HG03280 (cell line): ENCODE measurements around the gene RANBP1.

Experiments used
- ATAC-seq: cut with Tn5 transposase; IDR thresholded peaks from one replicate; pipeline ENCODE4 v1.9.1; 2021; ENCODE audit warnings: mild to moderate bottlenecking, moderate library complexity; ENCODE audit not compliant: unreplicated experiment

RANBP1 gene

GRCh38 chr22:20087319-20088262, 28.3 kb upstream of the RANBP1 start:
- ATAC-seq = no peak

- ATAC-seq = no peak
Measured at GRCh38 chr22:20088263-20088648, 27.6 kb upstream of the RANBP1 start.

GRCh38 chr22:20089226-20089976, 26.5 kb upstream of the RANBP1 start:
- ATAC-seq = no peak

- ATAC-seq = no peak
Measured at GRCh38 chr22:20089977-20090729, 25.8 kb upstream of the RANBP1 start.

- ATAC-seq = no peak
Measured at GRCh38 chr22:20090730-20091240, 25.1 kb upstream of the RANBP1 start.

GRCh38 chr22:20091690-20092476, 24.0 kb upstream of the RANBP1 start:
- no peak for ATAC-seq

- no peak for ATAC-seq
Measured at GRCh38 chr22:20092477-20092854, 23.4 kb upstream of the RANBP1 start.

GRCh38 chr22:20093418-20094196, 22.3 kb upstream of the RANBP1 start:
- ATAC-seq = no peak

GRCh38 chr22:20094197-20094807, 21.6 kb upstream of the RANBP1 start:
- ATAC-seq = no peak

GRCh38 chr22:20095521-20095920, 20.4 kb upstream of the RANBP1 start:
- no peak for ATAC-seq

- ATAC-seq = no peak
Measured at GRCh38 chr22:20096574-20097420, 19.1 kb upstream of the RANBP1 start.

- no peak for ATAC-seq
Measured at GRCh38 chr22:20099099-20099711, 16.7 kb upstream of the RANBP1 start.

GRCh38 chr22:20101638-20102037, 14.3 kb upstream of the RANBP1 start:
- no peak for ATAC-seq

GRCh38 chr22:20102203-20102780, 13.6 kb upstream of the RANBP1 start:
- ATAC-seq = no peak

- no peak for ATAC-seq
Measured at GRCh38 chr22:20105456-20106204, 10.3 kb upstream of the RANBP1 start.

- ATAC-seq = no peak
Measured at GRCh38 chr22:20106205-20106848, 9.6 kb upstream of the RANBP1 start.
